PFSK-1 (cell line): Measurements from ENCODE around the gene MTERF4.

Experiments used
- FOXP2 ChIP-seq: optimal IDR thresholded peaks from 2 replicates; pipeline ENCODE3; 2011; ENCODE audit warnings: borderline replicate concordance, control low read depth, inconsistent platforms; ENCODE audit not compliant: insufficient read depth; ENCODE audit errors: extremely low read length, extremely low read depth
- POLR2AphosphoS5 ChIP-seq: IDR thresholded peaks from 2 replicates; pipeline ENCODE4 v1.6.1; 2012; ENCODE audit warnings: low read depth, mild to moderate bottlenecking, control low read depth, low read length, moderate library complexity
- REST ChIP-seq, 2 experiments: IDR thresholded peaks; 2 replicates each; pipeline versions ENCODE4 v1.6.1 to v1.8.0; 2011 to 2012; ENCODE audit warnings: low read depth in 2 of 2, low read length in 2 of 2, control low read depth in 1 of 2, inconsistent platforms in 1 of 2, mild to moderate bottlenecking in 1 of 2, moderate library complexity in 1 of 2; ENCODE audit not compliant: insufficient read depth in 1 of 2
- TAF1 ChIP-seq: IDR thresholded peaks from 2 replicates; pipeline ENCODE4 v1.6.1; 2012; ENCODE audit warnings: low read length, control low read depth, borderline replicate concordance; ENCODE audit not compliant: insufficient read depth

GRCh38 chr2:241087420-241088268, 14.4 kb downstream of the MTERF4 start:
- TF ChIP-seq POLR2AphosphoS5 (no peak), TAF1 (no peak), REST (IDR thresholded peaks at IDR 0.05; ENCODE audit: insufficient read depth in 1 of 2, low read depth in 2 of 2, low read length in 2 of 2) (no peak), FOXP2 (no peak)
